Kidney tubule cell (primary cell): ENCODE results near the gene COL4A4.
"Not testable (repeated sequence)": the region's sequence is repeated elsewhere in the genome, so short reads cannot be mapped to it uniquely, and the experiment has no call there.

Experiments used
- DNase-seq: peaks from one replicate; pipeline ENCODE4 v3.0.0-alpha.2; 2018; ENCODE audit warnings: low spot score

Gene COL4A4

DNA sequence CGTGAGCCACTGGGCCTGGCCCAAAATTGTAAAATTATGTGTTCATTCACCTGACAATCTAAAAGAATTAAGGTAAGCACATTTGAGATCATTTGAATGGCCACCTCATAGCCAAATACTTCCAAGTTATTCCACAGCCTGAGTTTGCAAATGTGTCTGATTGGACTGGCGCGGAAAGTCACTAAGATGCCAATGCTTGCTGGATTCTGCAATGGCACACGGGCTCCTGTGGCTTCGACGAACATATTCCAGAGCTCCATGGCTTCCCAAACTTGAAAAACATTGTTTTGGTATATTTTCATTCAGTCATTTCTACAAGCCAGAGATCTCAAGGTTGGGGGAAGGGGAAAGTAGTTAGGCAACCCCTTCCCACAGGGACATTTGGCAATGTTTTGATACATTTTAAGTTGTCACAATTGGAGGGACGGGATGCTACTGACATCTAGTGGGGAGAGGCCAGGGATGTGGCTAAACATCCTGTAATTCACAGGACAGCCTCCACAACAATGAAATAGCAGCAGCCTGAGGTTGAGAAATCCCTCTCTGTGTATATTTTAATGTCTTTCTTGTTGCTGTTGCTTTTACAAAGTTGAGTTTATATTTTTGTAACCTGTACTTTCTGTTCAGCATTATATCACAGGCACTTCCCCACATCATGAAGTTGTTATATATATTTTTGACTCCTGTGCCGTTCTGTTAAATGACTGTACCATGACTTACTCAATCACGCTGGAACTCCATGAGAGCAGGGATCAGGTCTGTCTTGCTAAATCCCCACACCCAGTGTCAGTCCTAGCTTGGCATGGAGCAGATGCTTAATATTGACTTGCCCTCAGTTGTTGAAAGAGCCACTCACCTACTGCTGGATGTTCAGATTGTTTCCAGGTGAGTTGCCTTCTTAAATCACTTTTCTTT lies 56.9 kb downstream of the COL4A4 start:
- DNase-seq, result peak; percentile 46

DNA sequence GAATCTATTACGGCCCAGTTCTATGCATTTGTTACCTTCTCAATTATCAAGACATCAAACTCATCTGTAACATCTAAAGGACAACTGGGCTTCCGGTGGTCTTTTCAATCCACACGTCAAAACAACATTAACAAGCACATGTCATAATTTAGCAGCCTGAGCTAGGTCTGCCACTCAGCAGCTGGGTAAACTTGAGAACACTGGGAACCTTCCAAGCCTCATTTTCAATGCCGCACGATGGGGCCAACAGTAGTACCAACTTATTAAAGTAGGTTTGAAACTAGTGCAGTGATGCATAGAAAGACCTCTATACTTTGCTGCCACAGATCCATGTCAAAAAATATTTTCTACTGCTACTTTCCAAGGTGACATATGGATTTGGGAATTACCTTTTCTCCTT lies 60.4 kb downstream of the COL4A4 start:
- no peak for DNase-seq

DNA sequence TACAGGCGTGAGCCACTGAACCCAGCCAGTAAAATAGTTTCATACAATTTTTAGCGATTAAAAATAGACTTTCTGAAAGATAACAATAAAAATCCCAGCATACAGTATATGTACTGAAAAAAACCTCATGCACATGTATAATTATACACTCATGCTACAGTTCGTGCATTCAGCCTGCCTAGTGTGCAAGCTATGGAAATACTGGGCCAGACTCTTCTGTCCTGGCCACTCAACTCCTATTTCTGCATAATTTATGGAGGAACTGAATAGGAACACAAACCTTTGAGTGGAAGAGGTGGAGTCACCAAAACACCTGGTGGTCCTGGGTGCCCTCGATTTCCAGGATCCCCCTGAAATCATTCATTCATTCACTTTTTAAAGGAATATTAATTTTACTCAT lies 64.7 kb downstream of the COL4A4 start:
- no peak for DNase-seq

DNA sequence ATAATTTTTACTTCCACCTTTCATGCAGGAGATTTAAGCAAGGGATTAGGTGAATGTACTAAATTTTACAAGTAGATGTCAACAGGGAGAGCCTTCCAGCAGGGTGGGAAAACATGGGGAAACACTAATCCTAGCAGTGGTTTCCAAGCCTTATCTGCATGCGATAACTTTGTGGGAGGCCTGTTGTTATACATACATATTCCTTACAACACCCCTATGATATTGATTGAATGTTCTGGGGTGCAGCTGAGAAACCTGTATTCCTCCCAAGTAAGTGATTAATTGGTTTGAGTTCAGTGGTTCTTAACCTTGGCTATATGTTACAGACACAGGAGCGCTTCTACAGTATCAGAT lies 65.9 kb downstream of the COL4A4 start:
- DNase-seq, result no peak

DNA sequence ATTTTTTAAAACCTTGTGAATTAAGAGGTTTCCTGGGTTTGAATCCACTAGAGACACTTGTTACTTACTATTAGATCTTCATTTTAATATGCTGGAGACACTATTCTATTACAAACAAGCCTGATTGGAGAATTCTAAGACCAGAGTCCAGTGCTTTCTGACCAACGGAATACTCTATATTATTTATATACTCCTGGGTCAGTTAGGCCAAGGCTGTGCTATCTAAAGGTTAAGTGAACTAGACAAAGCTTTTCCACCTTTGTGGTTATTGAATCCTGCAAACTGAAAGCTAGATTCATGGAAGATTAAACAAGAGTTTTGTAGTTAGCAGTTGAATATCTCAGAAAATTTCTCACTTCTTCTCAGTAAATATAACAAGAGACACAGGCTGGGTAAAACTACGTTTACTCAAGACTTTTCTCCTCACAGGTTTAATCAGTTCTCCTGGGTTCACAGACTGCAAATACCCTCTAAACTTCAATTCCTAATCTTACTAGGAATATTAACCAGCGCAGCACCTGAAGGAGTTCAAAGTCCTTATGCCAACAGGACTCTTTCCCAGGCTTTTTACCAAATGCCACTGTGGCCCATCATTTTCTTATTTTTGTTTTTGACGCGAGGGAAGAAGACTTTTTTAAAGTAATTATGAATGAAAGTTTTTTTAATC lies 66.4 kb downstream of the COL4A4 start:
- DNase-seq, result no peak

DNA sequence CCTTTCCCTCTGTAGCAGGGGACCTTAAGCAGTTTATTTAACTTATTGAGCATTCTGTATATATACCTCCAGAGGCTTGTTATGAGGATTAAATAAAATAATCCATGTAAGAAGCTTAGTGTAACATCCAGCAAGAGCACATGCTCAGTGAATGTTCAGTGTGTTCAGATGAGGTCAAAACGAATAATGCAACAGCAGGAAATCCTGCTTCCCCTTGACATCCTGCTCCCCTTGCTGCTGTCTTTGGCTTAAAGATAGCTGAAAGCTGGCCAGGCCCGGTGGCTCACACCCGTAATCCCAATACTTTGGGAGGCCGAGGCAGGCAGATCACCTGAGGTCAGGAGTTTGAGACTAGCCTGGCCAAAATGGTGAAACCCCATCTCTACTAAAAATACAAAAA lies 68.7 kb downstream of the COL4A4 start:
- DNase-seq, result no peak

DNA sequence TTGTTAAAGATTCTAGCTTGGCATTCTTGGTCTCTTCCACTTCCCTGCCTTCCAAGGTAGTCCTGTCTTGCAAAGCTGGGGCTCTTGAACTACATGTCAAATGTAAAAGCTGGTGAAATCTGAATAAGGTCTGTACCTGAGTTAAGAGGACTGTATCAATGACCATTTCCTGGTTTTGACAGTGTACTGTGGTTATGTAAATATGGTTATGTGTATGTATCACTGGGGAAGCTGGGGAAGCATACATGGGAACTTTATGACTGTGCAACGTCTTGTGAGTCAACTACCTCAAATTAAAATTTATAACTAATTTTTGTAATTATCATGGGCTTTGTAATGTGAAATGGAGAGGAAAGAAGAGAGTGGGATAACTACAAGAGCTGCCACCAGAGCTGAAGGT lies 81.7 kb downstream of the COL4A4 start:
- peak; percentile 25 for DNase-seq

DNA sequence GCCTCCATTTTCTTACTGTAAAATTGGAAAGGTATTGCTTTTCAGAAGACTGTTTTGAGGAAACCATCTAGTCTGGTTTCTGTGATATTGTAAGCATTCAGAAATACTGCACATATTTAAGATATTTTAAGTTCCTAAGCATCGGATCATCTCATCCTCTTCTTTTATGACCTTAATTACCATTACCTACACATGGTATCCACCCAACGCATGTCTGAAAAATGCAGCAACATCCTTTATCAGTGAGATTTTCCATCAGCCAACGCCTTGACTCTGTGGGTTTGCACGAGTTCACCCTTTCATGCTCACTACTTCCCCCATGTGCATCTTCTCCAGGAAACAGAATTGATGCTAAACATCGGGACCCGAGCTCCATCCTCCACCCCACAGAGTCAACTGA lies 84.3 kb downstream of the COL4A4 start:
- no peak for DNase-seq

DNA sequence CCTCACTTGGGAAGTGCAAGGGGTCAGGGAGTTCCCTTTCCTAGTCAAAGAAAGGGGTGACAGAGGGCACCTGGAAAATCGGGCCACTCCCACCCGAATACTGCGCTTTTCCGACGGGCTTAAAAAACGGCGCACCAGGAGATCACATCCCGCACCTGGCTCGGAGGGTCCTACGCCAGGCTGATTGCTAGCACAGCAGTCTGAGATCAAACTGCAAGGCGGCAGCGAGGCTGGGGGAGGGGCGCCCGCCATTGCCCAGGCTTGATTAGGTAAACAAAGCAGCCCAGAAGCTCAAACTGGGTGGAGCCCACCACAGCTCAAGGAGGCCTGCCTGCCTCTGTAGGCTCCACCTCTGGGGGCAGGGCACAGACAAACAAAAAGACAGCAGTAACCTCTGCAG lies 98.9 kb downstream of the COL4A4 start:
- not testable (repeated sequence) for DNase-seq

DNA sequence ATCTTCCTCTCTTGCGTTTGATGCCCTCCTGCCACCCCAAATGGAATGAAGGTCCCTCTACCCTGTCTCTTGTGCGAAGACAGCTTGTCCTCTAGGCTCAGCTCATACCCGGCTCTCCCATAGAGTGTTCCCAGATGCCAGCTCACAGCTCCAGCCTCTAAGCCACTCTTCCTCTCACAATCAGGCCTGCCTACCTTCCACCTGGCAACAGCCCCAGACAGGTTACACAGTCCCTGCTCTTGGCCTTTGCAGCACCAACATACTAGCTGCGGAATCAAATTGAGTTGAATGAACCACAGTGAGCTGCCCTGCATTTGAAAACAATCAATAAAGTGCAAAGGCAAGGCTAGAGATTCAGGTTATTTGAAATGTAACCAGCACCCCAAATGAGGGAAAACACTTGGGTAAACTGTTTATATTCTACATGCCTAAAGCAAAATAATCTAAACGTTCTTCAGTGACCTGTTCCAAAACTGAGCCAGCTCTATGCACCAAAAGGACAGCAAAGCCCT lies 105.1 kb downstream of the COL4A4 start:
- DNase-seq, result no peak

DNA sequence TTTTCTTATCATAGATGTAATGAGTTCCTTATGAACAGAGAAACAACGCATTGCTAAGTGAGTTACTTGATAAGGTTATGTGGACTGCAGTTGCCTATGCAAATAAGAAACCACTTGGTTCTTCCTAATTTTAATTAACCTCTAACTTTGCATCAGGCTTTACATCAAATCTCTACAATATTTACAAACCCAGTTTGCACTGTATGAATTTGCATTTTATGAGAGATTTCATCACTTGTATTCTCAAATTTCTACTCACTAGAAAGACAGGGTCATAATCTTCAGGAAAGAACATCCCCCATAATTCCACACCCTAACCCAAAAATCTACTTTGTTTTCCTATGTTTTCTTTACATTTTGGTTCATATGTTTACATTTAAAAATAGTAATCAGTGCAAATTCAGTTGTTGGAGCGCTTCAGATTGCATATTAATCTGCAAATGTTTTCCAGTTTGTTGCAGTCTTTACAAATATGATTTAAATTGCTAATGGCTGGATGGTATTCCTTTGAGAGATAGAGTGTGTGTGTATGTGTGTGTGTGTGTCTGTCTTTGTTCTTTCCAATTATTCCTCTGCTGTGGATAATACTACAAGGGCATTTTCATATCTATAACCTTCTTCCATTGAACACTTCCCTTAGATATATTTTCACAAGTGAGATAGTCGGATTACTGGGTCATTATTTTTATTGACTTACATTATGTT lies 106.1 kb downstream of the COL4A4 start:
- no peak for DNase-seq

DNA sequence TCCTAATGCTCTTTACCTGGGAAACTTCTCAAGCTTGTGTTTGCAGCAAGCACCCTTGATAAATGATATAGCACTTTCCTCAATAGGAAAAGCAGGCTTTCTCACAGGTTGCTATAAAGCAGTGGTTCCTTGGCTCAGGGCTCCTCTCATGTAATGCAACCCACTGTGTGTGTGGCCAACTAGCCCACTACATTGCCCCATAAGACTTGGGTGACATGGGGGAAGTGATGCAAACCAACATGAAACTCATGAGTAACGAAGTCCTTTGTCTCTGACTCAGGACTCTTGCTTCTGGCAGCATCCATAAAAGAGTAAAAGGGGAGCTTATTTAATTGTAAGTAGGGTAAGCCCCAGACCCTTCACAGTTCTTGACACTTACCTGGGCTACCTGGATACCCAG lies 106.9 kb downstream of the COL4A4 start:
- no peak for DNase-seq

DNA sequence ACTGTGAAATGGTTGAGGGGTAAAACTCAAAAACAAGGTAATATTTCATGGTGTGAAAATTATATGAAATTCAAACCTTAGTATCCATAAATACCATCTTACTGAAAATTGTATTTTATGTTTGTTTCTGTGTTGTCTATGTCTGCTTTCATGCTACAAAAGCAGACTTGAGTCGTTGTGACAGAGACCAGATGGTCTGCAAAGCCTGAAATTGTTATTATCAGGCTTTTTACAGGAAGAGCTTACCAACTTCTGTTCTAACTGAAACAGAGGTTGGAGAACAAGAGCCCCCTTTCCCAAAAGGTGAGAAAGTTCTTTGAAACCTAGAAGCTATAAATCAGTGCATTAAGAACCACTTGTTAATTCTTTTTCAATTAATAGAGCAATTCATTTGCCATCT lies 110.0 kb downstream of the COL4A4 start:
- no peak for DNase-seq

DNA sequence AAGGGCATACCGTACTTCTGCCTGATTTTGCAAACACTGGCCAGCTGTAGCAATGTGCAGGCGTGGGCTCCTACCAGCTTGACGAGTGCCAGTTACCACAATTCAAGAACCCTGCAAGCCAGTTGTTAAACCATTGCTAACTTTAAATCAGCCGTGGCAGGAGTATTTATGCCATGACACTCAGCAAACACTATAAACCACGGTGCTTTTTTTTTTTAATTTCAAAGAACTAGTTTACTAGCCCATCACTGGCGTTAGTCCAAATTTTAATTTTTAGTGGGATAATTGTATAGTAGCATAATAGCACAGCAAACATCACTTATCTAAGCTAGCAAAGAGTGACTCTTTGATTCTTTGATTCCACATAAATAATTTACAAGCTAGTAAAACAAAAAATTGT lies 111.1 kb downstream of the COL4A4 start:
- no peak for DNase-seq

DNA sequence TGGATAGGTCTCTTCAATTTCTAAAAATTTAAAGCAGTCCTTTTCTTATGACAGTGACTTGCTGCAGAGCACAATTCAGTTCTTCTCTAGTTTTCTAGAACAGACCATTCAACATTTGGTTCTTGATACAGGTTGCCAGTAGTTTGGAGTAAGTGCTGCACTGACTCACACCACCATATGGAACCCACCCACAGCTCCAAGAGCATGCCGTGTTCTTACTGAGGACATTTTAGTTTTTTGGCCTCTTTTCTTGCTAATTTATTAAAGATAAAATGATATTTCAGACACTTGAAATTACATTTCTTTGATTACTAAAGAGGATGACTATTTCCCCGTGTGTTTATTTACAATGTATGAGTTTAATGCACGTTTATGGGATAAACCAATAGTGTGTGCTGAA lies 120.0 kb downstream of the COL4A4 start:
- DNase-seq, result no peak

DNA sequence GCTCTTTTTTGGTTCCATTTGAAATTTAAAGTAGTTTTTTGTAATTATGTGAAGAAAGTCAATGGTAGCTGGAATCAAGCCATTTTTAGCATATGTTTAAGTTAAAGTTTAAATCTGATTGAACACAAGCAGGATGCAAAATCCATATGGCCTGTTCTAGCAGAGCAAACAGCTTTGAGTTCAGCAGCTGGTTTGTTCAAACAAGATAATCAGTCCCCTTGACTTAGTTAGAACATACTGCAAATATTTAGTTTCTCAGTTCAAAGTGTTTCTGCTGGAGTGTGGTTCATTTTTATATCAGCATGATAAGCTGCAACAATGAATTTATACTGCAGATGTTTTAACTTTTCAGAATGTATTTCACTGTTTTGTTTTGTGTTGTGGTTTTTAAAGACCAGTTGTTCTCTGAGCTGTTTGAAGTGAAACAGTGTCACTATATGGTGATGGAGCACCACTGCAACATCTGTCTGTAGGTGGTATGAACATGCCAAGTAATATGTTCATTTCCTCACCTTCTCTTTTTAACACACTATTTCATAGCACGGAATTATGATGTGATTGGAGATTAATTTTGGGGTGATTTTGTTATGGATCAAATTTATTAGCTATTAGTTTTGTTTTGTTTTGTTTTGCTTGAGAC lies 125.3 kb downstream of the COL4A4 start:
- no peak for DNase-seq

DNA sequence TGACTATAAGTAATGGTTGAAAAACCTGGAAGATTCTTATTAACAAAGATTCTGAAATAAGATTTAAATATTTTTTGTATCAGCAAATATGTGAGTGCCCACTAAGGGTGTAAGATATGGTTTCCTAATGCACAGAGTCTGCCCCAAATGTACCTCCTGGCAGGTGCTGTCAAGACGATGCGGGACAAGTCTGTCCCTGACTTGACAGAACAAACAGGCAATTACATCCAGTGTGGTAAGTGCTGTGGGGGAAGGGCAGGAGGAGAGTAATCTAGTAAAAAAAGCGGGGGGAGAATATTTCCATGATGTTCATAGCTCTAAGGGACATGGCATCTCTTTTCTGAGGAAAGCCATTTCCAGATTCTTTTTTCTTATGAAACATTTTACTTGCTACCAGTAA lies 127.5 kb downstream of the COL4A4 start:
- no peak for DNase-seq

DNA sequence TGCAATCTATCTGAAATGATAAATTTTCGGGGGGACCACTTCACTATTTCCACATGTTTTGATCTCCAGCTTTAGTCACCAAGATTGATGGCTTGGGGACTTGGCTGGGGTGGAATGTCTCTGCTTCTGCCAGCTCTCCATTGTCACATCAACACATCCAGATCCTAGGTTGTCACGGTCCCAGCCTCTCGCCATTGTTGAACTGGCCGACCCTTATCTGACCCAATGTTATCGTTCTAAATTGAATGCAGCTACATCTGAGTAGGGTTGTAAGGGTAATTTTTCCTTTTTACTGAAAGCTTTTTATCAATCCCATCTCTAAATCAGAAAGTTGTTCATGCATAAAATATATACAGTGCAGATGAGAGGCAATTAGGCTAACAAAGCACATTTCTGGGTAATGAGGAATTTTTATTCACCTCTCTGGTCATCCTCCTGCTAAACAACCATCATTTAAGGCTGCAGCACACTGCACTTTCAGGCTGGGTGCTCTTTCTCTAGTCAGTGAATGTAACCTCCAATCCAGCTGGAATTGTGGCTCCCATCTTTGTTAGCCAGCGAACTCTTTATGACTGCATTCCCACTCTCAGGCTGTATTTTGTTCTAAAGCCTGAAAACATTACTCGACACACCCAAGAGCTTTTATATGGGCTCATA lies 128.2 kb downstream of the COL4A4 start:
- DNase-seq, result no peak

DNA sequence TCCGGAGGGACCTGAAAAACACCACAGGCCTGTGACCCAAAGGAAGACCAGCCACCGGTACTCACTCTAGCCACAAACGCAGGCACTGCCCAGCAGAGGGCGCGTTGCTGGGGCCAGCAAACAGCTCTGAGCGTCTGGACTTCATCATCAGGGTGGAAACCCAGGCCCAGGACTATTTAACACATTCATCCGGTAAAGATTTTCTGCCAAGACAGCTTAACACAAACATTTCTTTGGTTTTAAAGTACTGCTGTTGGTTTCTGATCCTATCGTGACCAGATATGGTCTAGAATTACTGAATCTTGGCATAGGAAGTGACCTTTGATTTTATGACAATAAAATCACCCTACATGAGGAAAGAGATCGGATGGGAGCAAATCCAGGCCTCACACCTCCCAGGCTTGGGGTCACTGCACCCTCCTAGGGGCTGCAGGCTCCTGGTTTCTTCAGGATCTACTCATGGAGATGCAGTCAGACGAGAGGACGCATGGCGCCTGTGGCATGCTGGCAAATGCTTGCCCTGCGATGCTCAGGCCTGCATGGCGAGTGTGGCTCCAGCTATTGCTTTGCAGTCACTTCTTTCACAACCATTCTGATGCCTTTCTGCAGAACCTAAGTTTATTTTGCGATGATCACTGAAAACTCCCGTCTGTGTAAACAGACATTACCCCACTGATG lies 130.4 kb downstream of the COL4A4 start:
- peak; percentile 45 for DNase-seq

DNA sequence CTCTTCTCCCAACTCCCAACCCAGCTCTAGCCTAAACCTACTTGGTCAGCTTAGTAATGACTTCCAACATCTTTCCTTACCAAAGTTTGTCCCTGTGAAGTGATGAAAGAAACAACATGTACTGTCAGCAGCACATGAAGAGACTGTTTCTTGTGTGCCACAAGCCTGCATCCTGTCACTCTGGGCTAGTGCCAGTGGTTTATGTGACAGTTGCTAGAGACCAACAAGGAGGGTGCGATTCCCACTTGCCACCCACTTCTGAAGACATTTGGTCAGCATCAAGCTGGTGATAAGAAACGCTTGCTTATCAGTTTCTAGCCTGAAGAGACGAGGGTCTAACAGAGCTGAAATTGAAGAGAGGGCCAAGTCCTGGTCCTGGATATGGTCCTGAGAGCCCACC lies 132.6 kb downstream of the COL4A4 start:
- no peak for DNase-seq

DNA sequence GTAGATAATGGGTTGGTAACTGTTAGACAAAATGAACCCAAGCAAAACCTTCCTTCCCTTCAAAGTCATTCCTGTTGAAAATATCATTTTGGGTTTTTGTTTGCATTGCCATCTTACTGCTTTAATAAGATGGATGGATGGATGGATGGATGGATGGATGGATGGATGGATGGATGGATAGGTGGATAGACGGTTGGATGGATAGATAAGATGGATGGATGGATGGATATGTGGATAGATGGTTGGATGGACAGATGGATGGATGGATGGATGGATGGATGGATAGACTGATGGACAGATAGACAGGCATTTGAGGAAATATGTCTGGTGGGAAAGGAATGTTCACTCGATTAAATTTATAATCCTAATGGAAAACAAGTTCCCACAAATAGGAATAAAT lies 133.2 kb downstream of the COL4A4 start:
- DNase-seq, result no peak
